Liver (tissue), 9 donors: Measurements from ENCODE around the gene PARP9. TPM values are rescaled to one million over a fixed set of nuclear protein-coding genes. Genes with fewer than 3 reads are reported as not detected.

Experiments
- DNase-seq: peaks from one replicate; pipeline ENCODE4 v3.0.0-alpha.2; 2017; ENCODE audit warnings: low spot score
- H3K27ac ChIP-seq, 2 donors: one replicate each; pipeline ENCODE4 v1.7.0; 2013; ENCODE audit warnings: inconsistent platforms in 2 of 2, low read length in 2 of 2, control low read depth in 1 of 2, low read depth in 1 of 2, mild to moderate bottlenecking in 1 of 2
- H3K27me3 ChIP-seq, 4 donors: one replicate each; pipeline versions ENCODE4 v1.6.1 to v1.7.0; 2013; ENCODE audit warnings: low read length in 3 of 4, inconsistent platforms in 1 of 4, mild to moderate bottlenecking in 1 of 4, moderate library complexity in 1 of 4; ENCODE audit not compliant: control insufficient read depth in 4 of 4, insufficient read depth in 4 of 4
- H3K36me3 ChIP-seq, 4 donors: one replicate each; pipeline versions ENCODE4 v1.6.1 to v1.7.0; 2013; ENCODE audit warnings: low read length in 3 of 4, mild to moderate bottlenecking in 3 of 4, low read depth in 1 of 4, moderate library complexity in 1 of 4; ENCODE audit not compliant: control insufficient read depth in 4 of 4, insufficient read depth in 3 of 4
- H3K4me1 ChIP-seq, 4 donors: one replicate each; pipeline versions ENCODE4 v1.6.1 to v1.7.0; 2013; ENCODE audit warnings: low read length in 3 of 4, mild to moderate bottlenecking in 3 of 4, moderate library complexity in 1 of 4; ENCODE audit not compliant: control insufficient read depth in 4 of 4, insufficient read depth in 4 of 4
- H3K4me3 ChIP-seq, 3 donors: one replicate each; pipeline versions ENCODE4 v1.6.1 to v1.7.0; 2013; ENCODE audit warnings: low read length in 3 of 3, control low read depth in 1 of 3, low read depth in 1 of 3, mild to moderate bottlenecking in 1 of 3
- H3K9ac ChIP-seq, 2 donors: one replicate each; pipeline ENCODE4 v1.7.0; 2013; ENCODE audit warnings: low read length in 2 of 2, mild to moderate bottlenecking in 2 of 2, moderate library complexity in 2 of 2, control low read depth in 1 of 2, low read depth in 1 of 2
- H3K9me3 ChIP-seq, 4 donors: one replicate each; pipeline versions ENCODE4 v1.6.1 to v1.7.0; 2013; ENCODE audit warnings: low read length in 3 of 4; ENCODE audit not compliant: control insufficient read depth in 4 of 4
- CTCF ChIP-seq: fragments of 150-350 bp; IDR thresholded peaks from 2 replicates; pipeline ENCODE4 v1.5.1; 2017; ENCODE audit warnings: improper control_type of control experiment, low read depth, low read length; ENCODE audit not compliant: missing input control
- EGR1 ChIP-seq, 2 donors: IDR thresholded peaks; 2 replicates each; pipeline ENCODE4 v1.6.1; 2016 to 2018; ENCODE audit warnings: antibody characterized with exemption in 2 of 2, low read depth in 2 of 2
- FOXA1 ChIP-seq: IDR thresholded peaks from 2 replicates; pipeline ENCODE4 v1.6.1; 2016; ENCODE audit warnings: antibody characterized with exemption
- FOXA2 ChIP-seq: IDR thresholded peaks from 2 replicates; pipeline ENCODE4 v1.6.1; 2016; ENCODE audit warnings: antibody characterized with exemption
- GABPA ChIP-seq, 2 donors: IDR thresholded peaks in 1 of 2; conservative IDR thresholded peaks in 1 of 2; 2 replicates each; pipeline ENCODE4 v1.6.1; 2016; ENCODE audit warnings: antibody characterized with exemption in 2 of 2, mild to moderate bottlenecking in 1 of 2, moderate library complexity in 1 of 2
- HNF4A ChIP-seq, 2 donors: conservative IDR thresholded peaks; 2 replicates each; pipeline ENCODE4 v1.6.1; 2016; ENCODE audit warnings: antibody characterized with exemption in 2 of 2, mild to moderate bottlenecking in 2 of 2
- HNF4G ChIP-seq: IDR thresholded peaks from 2 replicates; pipeline ENCODE4 v1.6.1; 2016; ENCODE audit warnings: antibody characterized with exemption
- JUND ChIP-seq, 2 donors: IDR thresholded peaks; 2 replicates each; pipeline ENCODE4 v1.6.1; 2016; ENCODE audit warnings: antibody characterized with exemption in 2 of 2
- MAX ChIP-seq: IDR thresholded peaks from 2 replicates; pipeline ENCODE4 v1.6.1; 2016; ENCODE audit warnings: antibody characterized with exemption
- NR2F2 ChIP-seq: IDR thresholded peaks from 2 replicates; pipeline ENCODE4 v1.6.1; 2016; ENCODE audit warnings: antibody characterized with exemption
- RAD21 ChIP-seq, 2 donors: IDR thresholded peaks; 2 replicates each; pipeline ENCODE4 v1.6.1; 2016; ENCODE audit warnings: antibody characterized with exemption in 2 of 2, mild to moderate bottlenecking in 2 of 2
- REST ChIP-seq: IDR thresholded peaks from 2 replicates; pipeline ENCODE4 v1.6.1; 2016; ENCODE audit warnings: antibody characterized with exemption, mild to moderate bottlenecking
- RXRA ChIP-seq, 2 donors: IDR thresholded peaks; 2 replicates each; pipeline ENCODE4 v1.6.1; 2017 to 2018; ENCODE audit warnings: antibody characterized with exemption in 2 of 2, mild to moderate bottlenecking in 1 of 2
- SP1 ChIP-seq: IDR thresholded peaks from 2 replicates; pipeline ENCODE4 v1.6.1; 2018; ENCODE audit warnings: antibody characterized with exemption, mild to moderate bottlenecking
- TAF1 ChIP-seq: conservative IDR thresholded peaks from 2 replicates; pipeline ENCODE4 v1.6.1; 2016; ENCODE audit warnings: antibody characterized with exemption, mild to moderate bottlenecking
- YY1 ChIP-seq: IDR thresholded peaks from 2 replicates; pipeline ENCODE4 v1.6.1; 2016; ENCODE audit warnings: antibody characterized with exemption, mild to moderate bottlenecking
- ZBTB33 ChIP-seq: IDR thresholded peaks from 2 replicates; pipeline ENCODE4 v1.6.1; 2016; ENCODE audit warnings: antibody characterized with exemption
- WGBS: extraction: QIAGEN DNeasy Blood & Tissue Kit; methylation state at CpG from one replicate; pipeline ENCODE4 v1.1.7; 2013; 5-methylcytosine and 5-hydroxymethylcytosine counted together
- polyA plus RNA-seq, 2 donors: library from polyadenylated mRNA; stranded (reverse) in 1 of 2; unstranded in 1 of 2; fragments of 200-250 nt in 1 of 2; fragments of >200 nt in 1 of 2; fragmentation: Nextera tagmentation in 1 of 2; extraction: Ambion mirVana in 1 of 2; gene quantifications; one replicate each; pipeline versions ENCODE4 v1.2.1 to v1.2.3, GENCODE V29; 2013 to 2015
- total RNA-seq, 2 donors: library from RNA; depleted of rRNA; stranded (reverse); fragments of >200 nt; gene quantifications; one replicate each; pipeline ENCODE4 v1.2.3, GENCODE V29; 2014
- donor health status: healthy.
- donor health status: healthy.
- donor health status: healthy.
- donor health status: healthy.
- donor health status: healthy.

PARP9 gene
- total and polyA plus RNA-seq, 4 donors = 34.8 to 74.0 (median 48.9) TPM

GRCh38 chr3:122488262-122488973, 75.7 kb downstream of the PARP9 start:
- H3K9ac ChIP-seq = no peak overlapping the region
- TF ChIP-seq SP1 = no peak
- no peaks in the 10 kb centered on the region for H3K27me3 ChIP-seq
- no peak overlapping the region for H3K4me3 ChIP-seq
- peaks cover 0 to 3% (median 0%) of the 10 kb centered on the region in 4 donors for H3K4me1 ChIP-seq
- H3K27ac ChIP-seq = no peak overlapping the region
- H3K36me3 ChIP-seq = peaks cover 0 to 7% (median 1%) of the 10 kb centered on the region in 4 donors
- H3K9me3 ChIP-seq = no peaks in the 10 kb centered on the region
- no peak for DNase-seq
- 82% methylated on average over 7 of the region's 7 CpGs for WGBS

GRCh38 chr3:122484985-122485384, 79.1 kb downstream of the PARP9 start:
- Histone ChIP-seq H3K4me3 (no peak overlapping the region), H3K36me3 (peaks cover 0 to 7% (median 2%) of the 10 kb centered on the region in 4 donors), H3K27ac (no peak overlapping the region), H3K27me3 (no peaks in the 10 kb centered on the region), H3K9ac (no peak overlapping the region), H3K4me1 (no peaks in the 10 kb centered on the region), H3K9me3 (no peaks in the 10 kb centered on the region)
- WGBS = 97% methylated on average over 5 of the region's 5 CpGs
- no peak for DNase-seq
- TF ChIP-seq TAF1 (no peak), CTCF (no peak), NR2F2 (no peak), SP1 (no peak), EGR1 (IDR thresholded peaks at IDR 0.05; ENCODE audit: low read depth in 2 of 2) (no peak), REST (no peak), RAD21 (IDR thresholded peaks at IDR 0.05) (no peak), HNF4A (conservative IDR thresholded peaks at IDR 0.05) (no peak), JUND (IDR thresholded peaks at IDR 0.05) (no peak), HNF4G (no peak), RXRA (IDR thresholded peaks at IDR 0.05) (no peak), YY1 (no peak), MAX (no peak), GABPA (IDR thresholded peaks at IDR 0.05 in 1 of 2, conservative IDR thresholded peaks at IDR 0.05 in 1 of 2) (no peak), ZBTB33 (no peak), FOXA2 (no peak), FOXA1 (no peak)
